HL-60/S4 treated with retinoic acid at 250 ng/mL for 4 days and 3 days (cell line): Measurements from ENCODE around the gene BTBD2.

ENCODE experiments used
- in situ Hi-C: fragments of 300-500 bp; cut with MboI; formaldehyde crosslinking; loops from 2 replicates; pipeline ENCODE4 v1.7.0; 2022; ENCODE audit warnings: low sequenced_read_pairs

BTBD2 gene

GRCh38 chr19:1987197-1988187 lies 28.0 kb downstream of the BTBD2 start:
- in situ Hi-C loops, result no loop called here

GRCh38 chr19:1986357-1987162 lies 29.0 kb downstream of the BTBD2 start:
- in situ Hi-C loops, result no loop called here

DNA sequence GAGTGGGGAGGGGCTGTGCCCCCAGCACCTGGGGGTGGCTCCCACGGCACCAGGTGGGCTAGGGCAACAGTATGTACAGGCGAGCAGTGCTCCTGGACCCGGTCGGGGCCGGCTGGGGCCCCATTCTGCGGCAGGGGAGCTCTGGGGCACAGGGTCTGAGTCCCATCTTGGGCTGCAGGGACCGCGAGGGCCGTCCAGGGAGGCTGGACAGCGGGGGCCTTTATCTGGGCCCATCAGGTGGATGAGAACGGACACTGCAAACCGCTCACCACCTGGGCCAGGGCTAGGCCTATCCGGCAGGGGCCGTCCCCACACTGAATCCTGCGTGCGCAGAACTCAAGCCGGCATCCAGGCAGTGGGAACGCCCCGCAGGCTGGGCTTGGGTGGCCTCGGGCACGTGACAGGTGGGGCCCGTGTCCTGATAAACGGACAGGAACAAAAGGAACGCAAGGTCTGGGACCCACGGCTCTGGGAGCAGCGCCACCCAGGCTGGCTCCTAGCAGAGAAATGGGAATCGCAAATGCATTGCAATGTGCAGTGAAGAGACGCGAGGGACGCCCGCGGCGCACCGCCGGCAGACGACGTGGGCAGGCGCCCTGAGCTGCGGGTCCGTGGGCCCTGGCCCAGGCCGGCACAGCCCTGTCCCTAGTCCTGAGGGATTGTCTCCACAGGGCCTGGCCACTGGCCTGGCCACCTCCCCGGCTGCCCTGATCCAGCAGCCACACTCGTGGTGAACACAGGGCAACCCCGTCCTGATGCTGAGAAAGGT lies 29.7 kb downstream of the BTBD2 start:
- in situ Hi-C loops, result no loop called here

DNA sequence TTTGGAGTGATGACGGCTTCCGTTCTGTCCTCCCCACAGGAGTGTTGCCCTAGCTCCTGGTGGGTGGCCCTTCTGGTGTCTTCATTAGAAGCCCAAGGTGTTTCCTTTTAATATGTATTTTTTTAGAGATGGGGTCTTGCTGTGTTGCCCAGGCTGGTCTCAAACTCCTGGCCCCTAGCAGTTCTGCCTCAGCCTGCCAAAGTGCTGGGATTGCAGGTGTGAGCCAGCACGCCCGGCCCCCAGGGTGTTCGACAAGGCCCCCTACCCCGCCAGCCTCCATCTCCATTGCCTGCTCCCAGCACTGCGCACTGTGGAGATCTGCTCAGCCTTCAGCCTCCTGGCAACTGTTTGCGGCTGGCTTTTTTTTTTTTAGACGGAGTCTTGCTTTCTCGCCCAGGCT lies 31.2 kb downstream of the BTBD2 start:
- in situ Hi-C loops, result no loop called here

DNA sequence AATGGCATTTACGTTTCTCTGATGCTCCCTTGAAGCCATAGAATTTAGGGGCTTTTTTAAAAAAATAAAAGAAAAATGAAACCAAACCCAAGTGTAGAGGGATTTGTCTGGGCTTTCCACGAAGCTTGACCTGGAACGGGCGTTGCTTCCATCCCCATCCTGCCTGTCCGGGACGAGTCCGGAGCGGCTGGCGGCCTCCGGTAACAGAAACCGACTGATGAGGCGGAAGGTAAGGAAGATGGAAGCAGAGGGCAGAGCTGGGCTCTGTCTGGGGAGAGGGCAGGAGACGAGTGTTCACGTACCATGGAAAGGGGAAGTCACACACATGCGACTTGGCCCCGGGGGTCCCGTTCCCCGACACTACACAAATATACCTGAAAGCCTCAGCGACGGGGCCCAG lies 34.3 kb downstream of the BTBD2 start:
- in situ Hi-C loops, result no loop called here

- in situ Hi-C loops, result no loop called here
Observed at GRCh38 chr19:1980809-1981181, 34.7 kb downstream of the BTBD2 start.

DNA sequence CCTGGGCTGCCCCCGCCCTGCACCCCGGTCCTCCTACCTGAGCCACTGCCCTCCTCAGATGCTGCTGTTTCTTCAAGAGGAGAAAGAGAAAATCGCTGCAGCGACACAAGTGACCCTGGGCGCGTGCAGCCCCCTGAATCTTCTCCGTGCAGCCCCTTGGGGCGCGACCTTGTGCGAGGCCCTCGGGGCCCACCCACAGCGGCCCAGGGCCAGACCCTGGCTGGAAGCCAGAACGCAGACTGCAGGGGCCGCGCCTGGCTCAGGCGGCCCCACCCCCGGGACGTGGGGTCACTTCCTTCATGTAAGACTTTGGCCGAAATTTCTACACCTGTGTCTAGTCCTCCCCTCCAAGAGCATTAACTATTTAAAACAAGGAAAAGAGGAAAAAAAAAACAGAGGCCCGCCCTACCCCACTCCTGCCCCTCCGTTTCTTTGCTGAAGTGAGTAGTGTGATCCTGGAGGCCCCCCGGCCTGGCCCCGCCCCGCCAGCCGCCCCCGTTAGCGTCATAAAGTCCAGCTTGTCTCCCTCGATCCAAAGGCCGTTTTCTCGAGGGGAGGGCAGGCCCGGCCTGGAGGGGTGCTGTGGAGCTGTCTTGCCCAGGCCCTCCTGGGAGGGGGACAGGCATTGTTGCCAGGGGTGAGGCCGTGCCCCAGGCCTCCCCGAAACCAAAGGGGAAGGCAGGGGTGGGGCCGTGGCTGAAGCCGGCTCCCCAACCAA lies 35.3 kb downstream of the BTBD2 start:
- in situ Hi-C loops, result no loop called here

- in situ Hi-C loops, result no loop called here
Observed at GRCh38 chr19:1979642-1980041, 35.9 kb downstream of the BTBD2 start.

DNA sequence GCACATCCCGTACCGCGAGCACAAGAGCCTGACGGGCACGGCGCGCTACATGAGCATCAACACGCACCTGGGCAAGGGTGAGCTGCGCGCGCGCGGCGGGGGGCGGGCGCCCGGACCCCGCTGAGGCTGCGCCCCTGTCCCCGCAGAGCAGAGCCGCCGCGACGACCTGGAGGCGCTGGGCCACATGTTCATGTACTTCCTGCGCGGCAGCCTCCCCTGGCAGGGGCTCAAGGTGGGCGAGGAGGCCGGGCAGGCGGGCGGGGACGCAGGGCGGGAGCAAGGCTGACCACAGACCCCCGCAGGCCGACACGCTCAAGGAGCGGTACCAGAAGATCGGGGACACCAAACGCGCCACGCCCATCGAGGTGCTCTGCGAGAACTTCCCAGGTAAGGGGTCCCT lies 36.5 kb downstream of the BTBD2 start:
- in situ Hi-C loops, result no loop called here

- in situ Hi-C loops, result no loop called here
Observed at GRCh38 chr19:1978346-1978894, 37.1 kb downstream of the BTBD2 start.

DNA sequence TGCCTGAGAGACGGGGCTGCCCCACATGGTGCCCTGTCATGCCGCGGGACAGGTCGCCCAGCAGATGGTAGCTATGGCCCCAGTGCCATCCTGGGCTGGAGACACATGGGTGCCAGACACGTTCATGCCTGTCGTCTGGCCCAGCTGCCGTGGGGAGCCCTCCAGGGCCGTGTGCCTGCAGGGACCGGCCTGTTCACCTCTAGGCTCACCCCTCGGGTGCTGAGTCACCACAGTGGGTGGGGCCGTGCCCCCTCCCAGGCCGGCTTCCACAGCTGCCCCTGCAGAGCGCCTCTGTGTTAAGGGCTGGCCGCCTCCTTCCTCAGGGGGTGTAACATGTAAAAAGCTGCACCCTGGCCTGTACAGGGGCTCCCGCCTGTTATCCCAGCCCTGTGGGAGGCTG lies 38.4 kb downstream of the BTBD2 start:
- in situ Hi-C loops, result no loop called here

DNA sequence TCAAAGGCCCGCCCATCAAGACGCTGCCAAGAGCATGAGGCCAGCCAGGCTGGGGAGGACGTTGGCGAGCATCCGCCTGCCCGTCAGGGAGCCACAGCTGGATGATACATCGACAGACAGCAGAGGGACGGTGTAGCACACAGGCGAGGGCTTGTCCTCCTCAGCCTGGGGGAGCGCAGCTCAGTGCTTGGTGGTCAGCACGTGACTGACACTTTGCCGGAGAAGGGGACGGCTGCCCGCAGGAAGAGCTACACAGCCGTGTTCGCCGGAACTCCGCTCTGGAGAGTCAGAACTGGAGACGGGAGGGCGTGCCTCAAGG lies 40.4 kb downstream of the BTBD2 start:
- in situ Hi-C loops, result no loop called here

- in situ Hi-C loops, result no loop called here
Observed at GRCh38 chr19:1974381-1975161, 40.9 kb downstream of the BTBD2 start.

- in situ Hi-C loops, result no loop called here
Observed at GRCh38 chr19:1970806-1971502, 44.6 kb downstream of the BTBD2 start.

- in situ Hi-C loops, result no loop called here
Observed at GRCh38 chr19:1970003-1970805, 45.3 kb downstream of the BTBD2 start.

DNA sequence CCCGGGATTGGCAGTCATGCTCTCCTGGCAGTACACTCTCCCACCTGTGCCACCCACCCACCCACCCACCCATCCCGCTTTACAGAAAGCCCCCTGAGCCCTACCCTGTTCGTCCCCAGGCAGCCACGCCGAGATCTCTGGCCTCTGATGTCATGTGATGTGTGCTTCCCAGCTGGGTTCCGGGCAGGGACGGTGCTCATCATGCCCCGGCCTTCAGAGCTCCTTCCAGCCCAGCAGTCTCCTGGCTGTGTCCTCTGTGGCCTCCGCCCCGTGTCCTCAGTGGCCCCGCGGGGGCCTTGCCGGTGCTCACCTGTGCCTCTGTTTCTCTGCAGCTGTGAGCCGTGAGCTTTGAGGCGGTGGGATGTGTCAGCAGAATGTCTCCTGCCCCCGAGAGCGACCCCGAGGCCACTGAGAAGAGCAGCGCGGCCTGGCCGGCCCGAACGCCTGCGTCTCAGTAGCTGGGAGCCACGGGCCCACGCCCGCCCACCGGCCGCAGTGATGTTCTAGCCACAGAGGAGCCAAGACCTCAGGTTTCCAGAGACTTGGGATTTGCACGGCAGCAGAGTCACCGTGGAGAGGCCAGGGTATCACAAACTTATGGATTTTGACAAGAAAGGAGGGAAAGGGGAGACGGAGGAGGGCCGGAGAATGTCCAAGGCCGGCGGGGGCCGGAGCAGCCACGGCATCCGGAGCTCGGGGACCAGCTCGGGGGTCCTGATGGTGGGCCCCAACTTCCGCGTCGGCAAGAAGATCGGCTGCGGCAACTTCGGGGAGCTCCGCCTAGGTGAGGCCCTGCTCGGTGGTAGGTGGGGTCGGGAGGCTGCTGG lies 46.1 kb downstream of the BTBD2 start:
- in situ Hi-C loops, result no loop called here
